ENCODE measurements around the gene ESR1. TPM values are rescaled to one million over a fixed set of nuclear protein-coding genes. Genes with fewer than 3 reads are reported as not detected.
A peak's percentile ranks its signal among the peaks of the same experiment; 100 is the strongest.

ESR1 gene
- total RNA-seq, 6 donors from 2014 or later = 0.91 to 4.7 (median 2.8) TPM

GRCh38 chr6:151803743-151804142, 3.7 kb upstream of the ESR1 start:
- no peak overlapping the region for H3K27ac ChIP-seq
- ATAC-seq (ENCODE audit: low FRiP score in 2 of 2) = no peak
- WGBS, 2 donors = 71 to 80% methylated on average over 9 of the region's 9 CpGs
- H3K9me3 ChIP-seq = no peaks in the 10 kb centered on the region
- no peaks in the 10 kb centered on the region for H3K36me3 ChIP-seq
- H3K4me1 ChIP-seq = peaks cover 12 to 23% (median 17%) of the 10 kb centered on the region in 4 donors
- TF ChIP-seq POLR2AphosphoS5 (IDR thresholded peaks at IDR 0.05) = no peak
- no peak for TF ChIP-seq EP300 (IDR thresholded peaks at IDR 0.05)
- no peak for TF ChIP-seq CTCF (IDR thresholded peaks at IDR 0.05)
- TF ChIP-seq POLR2A (IDR thresholded peaks at IDR 0.05) = no peak
- DNase-seq = no peak
- H3K27me3 ChIP-seq = peaks cover 0 to 19% (median 11%) of the 10 kb centered on the region in 4 donors
- H3K4me3 ChIP-seq = no peak overlapping the region

- Histone ChIP-seq H3K4me3 (no peak overlapping the region), H3K27ac (no peak overlapping the region), H3K4me1 (peaks cover 12 to 29% (median 20%) of the 10 kb centered on the region in 4 donors), H3K27me3 (peaks cover 0 to 22% (median 13%) of the 10 kb centered on the region in 4 donors), H3K36me3 (no peaks in the 10 kb centered on the region), H3K9me3 (no peaks in the 10 kb centered on the region)
- 84 to 88% methylated on average over 10 to 11 of the region's 11 CpGs for WGBS, 2 donors
- TF ChIP-seq CTCF (IDR thresholded peaks at IDR 0.05) = no peak
- no peak for TF ChIP-seq EP300 (IDR thresholded peaks at IDR 0.05)
- no peak for TF ChIP-seq POLR2AphosphoS5 (IDR thresholded peaks at IDR 0.05)
- no peak for TF ChIP-seq POLR2A (IDR thresholded peaks at IDR 0.05)
- no peak for DNase-seq
- ATAC-seq (ENCODE audit: low FRiP score in 2 of 2) = no peak
Measured at GRCh38 chr6:151804585-151805285, 2.7 kb upstream of the ESR1 start.

- Histone ChIP-seq H3K9me3 (no peaks in the 10 kb centered on the region), H3K4me1 (peaks cover 12 to 29% (median 20%) of the 10 kb centered on the region in 4 donors), H3K36me3 (no peaks in the 10 kb centered on the region), H3K4me3 (no peak overlapping the region), H3K27ac (no peak overlapping the region), H3K27me3 (peaks cover 0 to 22% (median 13%) of the 10 kb centered on the region in 4 donors)
- TF ChIP-seq EP300 (IDR thresholded peaks at IDR 0.05) = no peak
- TF ChIP-seq CTCF (IDR thresholded peaks at IDR 0.05) = no peak
- no peak for TF ChIP-seq POLR2A (IDR thresholded peaks at IDR 0.05)
- no peak for TF ChIP-seq POLR2AphosphoS5 (IDR thresholded peaks at IDR 0.05)
- DNase-seq = peak in 1 of 2 donors; percentile 29
- 44 to 59% methylated on average over 11 of the region's 11 CpGs for WGBS, 2 donors
- peak; percentile 9 to 38 for ATAC-seq (ENCODE audit: low FRiP score in 2 of 2)
Measured at GRCh38 chr6:151805286-151805840, 2.1 kb upstream of the ESR1 start.

GRCh38 chr6:151806757-151807512, 547 bp upstream of the ESR1 start:
- TF ChIP-seq POLR2A (IDR thresholded peaks at IDR 0.05) (no peak), CTCF (IDR thresholded peaks at IDR 0.05) (no peak), POLR2AphosphoS5 (IDR thresholded peaks at IDR 0.05) (no peak), EP300 (IDR thresholded peaks at IDR 0.05) (no peak)
- Histone ChIP-seq H3K9me3 (no peaks in the 10 kb centered on the region), H3K4me3 (peak overlapping the region in 3 of 4 donors; percentile 41 to 56 (median 50)), H3K4me1 (peaks cover 12 to 29% (median 20%) of the 10 kb centered on the region in 4 donors), H3K36me3 (no peaks in the 10 kb centered on the region), H3K27ac (no peak overlapping the region), H3K27me3 (peaks cover 0 to 22% (median 13%) of the 10 kb centered on the region in 4 donors)
- DNase-seq (no peak), ATAC-seq (ENCODE audit: low FRiP score in 2 of 2) (peak; percentile 2 to 35)
- 17 to 19% methylated on average over 14 to 20 of the region's 20 CpGs for WGBS, 2 donors

Data from upper lobe of left lung (tissue), 6 donors.